ENCODE results near the gene HDAC10. TPM values are rescaled to one million over a fixed set of nuclear protein-coding genes. Genes with fewer than 3 reads are reported as not detected.
A peak's percentile ranks its signal among the peaks of the same experiment; 100 is the strongest.

Gene HDAC10
- total RNA-seq, 2 donors from 2014 or later = 55.2 to 60.0 TPM

DNA sequence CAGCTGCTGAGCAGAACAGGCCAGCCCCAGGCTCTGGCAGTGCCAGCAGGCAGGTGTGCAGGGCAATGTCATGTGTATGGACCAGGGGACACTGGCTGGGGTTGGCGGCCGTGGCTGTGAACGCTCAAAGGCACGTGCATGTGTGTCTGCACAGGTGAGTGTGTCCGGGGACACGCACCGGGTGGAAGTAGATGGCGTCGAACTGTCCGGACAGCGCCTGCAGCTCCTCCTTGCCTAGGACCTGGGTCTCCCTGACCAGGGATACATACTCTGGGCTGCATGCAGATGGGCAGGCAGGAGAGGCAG is 863 bp downstream of the HDAC10 start:
- H3K9me3 ChIP-seq = no peaks in the 10 kb centered on the region
- H3K36me3 ChIP-seq = no peaks in the 10 kb centered on the region
- H3K4me3 ChIP-seq = peak overlapping the region; percentile 82
- no peaks in the 10 kb centered on the region for H3K27me3 ChIP-seq (replicated peaks; ENCODE audit: insufficient read depth)
- TF ChIP-seq CTCF (IDR thresholded peaks at IDR 0.05) = no peak
- ATAC-seq (ENCODE audit: insufficient number of reproducible peaks, low FRiP score, low read depth) (no peak), DNase-seq (ENCODE audit: low spot score) (no peak)
- H3K4me1 ChIP-seq (ENCODE audit: control insufficient read depth in 1 of 2, low read depth in 2 of 2) = peaks cover 21 to 42% of the 10 kb centered on the region in 2 donors
- H3K27ac ChIP-seq = no peak overlapping the region

- DNase-seq (ENCODE audit: low spot score) (no peak), ATAC-seq (ENCODE audit: insufficient number of reproducible peaks, low FRiP score, low read depth) (no peak)
- Histone ChIP-seq H3K4me3 (peak overlapping the region; percentile 82), H3K27me3 (replicated peaks; ENCODE audit: insufficient read depth) (no peaks in the 10 kb centered on the region), H3K27ac (no peak overlapping the region), H3K36me3 (no peaks in the 10 kb centered on the region), H3K9me3 (no peaks in the 10 kb centered on the region), H3K4me1 (ENCODE audit: control insufficient read depth in 1 of 2, low read depth in 2 of 2) (peaks cover 21 to 42% of the 10 kb centered on the region in 2 donors)
- TF ChIP-seq CTCF (IDR thresholded peaks at IDR 0.05) = no peak
These were observed 1.5 kb downstream of the HDAC10 start for GRCh38 chr22:50249341-50250248.

GRCh38 chr22:50248196-50249081 is 2.6 kb downstream of the HDAC10 start:
- H3K4me3 ChIP-seq = no peak overlapping the region

GRCh38 chr22:50247748-50248147 is 3.3 kb downstream of the HDAC10 start:
- Histone ChIP-seq H3K9me3 (no peaks in the 10 kb centered on the region), H3K27ac (no peak overlapping the region), H3K27me3 (replicated peaks; ENCODE audit: insufficient read depth) (no peaks in the 10 kb centered on the region), H3K4me3 (no peak overlapping the region), H3K36me3 (no peaks in the 10 kb centered on the region), H3K4me1 (ENCODE audit: control insufficient read depth in 1 of 2, low read depth in 2 of 2) (peaks cover 27 to 58% of the 10 kb centered on the region in 2 donors)
- no peak for TF ChIP-seq CTCF (IDR thresholded peaks at IDR 0.05)
- DNase-seq (ENCODE audit: low spot score) (no peak), ATAC-seq (ENCODE audit: insufficient number of reproducible peaks, low FRiP score, low read depth) (no peak)

More at GRCh38 chr22:50248196-50249081, 2.6 kb downstream of the HDAC10 start:
- Histone ChIP-seq H3K27me3 (replicated peaks; ENCODE audit: insufficient read depth) (no peaks in the 10 kb centered on the region), H3K4me1 (ENCODE audit: control insufficient read depth in 1 of 2, low read depth in 2 of 2) (peaks cover 21 to 51% of the 10 kb centered on the region in 2 donors), H3K27ac (no peak overlapping the region), H3K9me3 (no peaks in the 10 kb centered on the region), H3K36me3 (no peaks in the 10 kb centered on the region)
- TF ChIP-seq CTCF (IDR thresholded peaks at IDR 0.05) = no peak
- ATAC-seq (ENCODE audit: insufficient number of reproducible peaks, low FRiP score, low read depth) = no peak
- no peak for DNase-seq (ENCODE audit: low spot score)
